Neuronal stem cell (in vitro differentiated cells): ENCODE data around the gene USP5.
"Not testable (repeated sequence)": the region's sequence is repeated elsewhere in the genome, so short reads cannot be mapped to it uniquely, and the experiment has no call there.

Source experiments
- DNase-seq: peaks from one replicate; pipeline ENCODE4 v3.0.0-alpha.2; 2013; ENCODE audit warnings: low spot score
- H2AFZ ChIP-seq: one replicate; pipeline ENCODE4 v1.6.1; 2013; ENCODE audit warnings: mild to moderate bottlenecking, low read length, inconsistent platforms
- H2AK5ac ChIP-seq: 2 replicates; pipeline ENCODE4 v1.6.1; 2013; ENCODE audit warnings: low read depth, mild to moderate bottlenecking, inconsistent platforms, low read length, moderate library complexity, mixed read lengths
- H2BK120ac ChIP-seq: 2 replicates; pipeline ENCODE4 v1.6.1; 2013; ENCODE audit warnings: low read depth, mild to moderate bottlenecking, inconsistent platforms, low read length, moderate library complexity, mixed read lengths
- H2BK12ac ChIP-seq: one replicate; pipeline ENCODE4 v1.6.1; 2013; ENCODE audit warnings: low read length, inconsistent platforms
- H2BK15ac ChIP-seq: 2 replicates; pipeline ENCODE4 v1.6.1; 2013; ENCODE audit warnings: mild to moderate bottlenecking, low read length, inconsistent platforms, mixed read lengths
- H2BK5ac ChIP-seq: one replicate; pipeline ENCODE4 v1.6.1; 2013; ENCODE audit warnings: inconsistent platforms, mild to moderate bottlenecking, low read length, moderate library complexity
- H3K14ac ChIP-seq: one replicate; pipeline ENCODE4 v1.6.1; 2013; ENCODE audit warnings: low read length, inconsistent platforms
- H3K18ac ChIP-seq: 2 replicates; pipeline ENCODE4 v1.6.1; 2013; ENCODE audit warnings: low read length, inconsistent platforms
- H3K23ac ChIP-seq: 2 replicates; pipeline ENCODE4 v1.6.1; 2013; ENCODE audit warnings: low read depth, mild to moderate bottlenecking, mixed read lengths, low read length, inconsistent platforms; ENCODE audit not compliant: poor library complexity
- H3K27ac ChIP-seq: replicated peaks from 3 replicates; pipeline ENCODE4 v1.5.1; 2013; ENCODE audit warnings: low read length, inconsistent platforms
- H3K27me3 ChIP-seq, 3 experiments: 2 replicates each; pipeline ENCODE4 v1.6.1; 2013; ENCODE audit warnings: low read length in 3 of 3, mild to moderate bottlenecking in 2 of 3, inconsistent platforms in 1 of 3, low read depth in 1 of 3, mixed read lengths in 1 of 3, moderate library complexity in 1 of 3; ENCODE audit not compliant: control insufficient read depth in 3 of 3, insufficient read depth in 3 of 3
- H3K36me3 ChIP-seq, 2 donors: replicated peaks in 1 of 2; 2 replicates each; pipeline ENCODE4 v1.6.1; 2013; ENCODE audit warnings: low read length in 2 of 2; ENCODE audit not compliant: control insufficient read depth in 2 of 2, insufficient read depth in 2 of 2
- H3K4ac ChIP-seq: 2 replicates; pipeline ENCODE4 v1.6.1; 2013; ENCODE audit warnings: inconsistent platforms, mild to moderate bottlenecking, low read length, moderate library complexity
- H3K4me1 ChIP-seq, 2 donors: 1 replicate in 1 of 2; 2 replicates in 1 of 2; pipeline ENCODE4 v1.6.1; 2013; ENCODE audit warnings: low read length in 2 of 2, low read depth in 1 of 2; ENCODE audit not compliant: control insufficient read depth in 2 of 2, insufficient read depth in 1 of 2
- H3K4me2 ChIP-seq: one replicate; pipeline ENCODE4 v1.6.1; 2013; ENCODE audit warnings: mild to moderate bottlenecking, low read length, inconsistent platforms; ENCODE audit not compliant: insufficient read depth, poor library complexity, severe bottlenecking
- H3K4me3 ChIP-seq, 2 donors: 2 replicates each; pipeline ENCODE4 v1.5.1; 2013; ENCODE audit warnings: low read length in 2 of 2, mild to moderate bottlenecking in 2 of 2, inconsistent platforms in 1 of 2, moderate library complexity in 1 of 2
- H3K79me1 ChIP-seq: one replicate; pipeline ENCODE4 v1.6.1; 2013; ENCODE audit warnings: low read depth, mild to moderate bottlenecking, inconsistent platforms, low read length, moderate library complexity
- H3K9ac ChIP-seq: one replicate; pipeline ENCODE4 v1.6.1; 2013; ENCODE audit warnings: mild to moderate bottlenecking, low read depth, low read length, inconsistent platforms; ENCODE audit not compliant: poor library complexity
- H3K9me3 ChIP-seq, 2 donors: replicated peaks in 1 of 2; 2 replicates each; pipeline versions ENCODE3 to v1.6.1; 2013; ENCODE audit warnings: low read length in 2 of 2, mild to moderate bottlenecking in 2 of 2, inconsistent platforms in 1 of 2, low read depth in 1 of 2, mixed read lengths in 1 of 2, moderate library complexity in 1 of 2; ENCODE audit not compliant: control insufficient read depth in 2 of 2, insufficient read depth in 1 of 2
- H4K8ac ChIP-seq: one replicate; pipeline ENCODE4 v1.6.1; 2013; ENCODE audit warnings: low read depth, mild to moderate bottlenecking, inconsistent platforms, low read length, moderate library complexity
- H4K91ac ChIP-seq: one replicate; pipeline ENCODE4 v1.6.1; 2013; ENCODE audit warnings: low read length, low read depth, mild to moderate bottlenecking, inconsistent platforms; ENCODE audit not compliant: poor library complexity
- WGBS, 2 donors: extraction: QIAGEN DNeasy Blood & Tissue Kit; methylation state at CpG; one replicate each; pipeline ENCODE4 v1.1.7; 2013; ENCODE audit warnings: missing lambda C conversion rate in 2 of 2, mixed read lengths in 1 of 2; ENCODE audit not compliant: insufficient read length in 2 of 2, insufficient replicate concordance in 1 of 2; ENCODE audit errors: extremely low coverage in 2 of 2; 5-methylcytosine and 5-hydroxymethylcytosine counted together

Gene USP5

DNA sequence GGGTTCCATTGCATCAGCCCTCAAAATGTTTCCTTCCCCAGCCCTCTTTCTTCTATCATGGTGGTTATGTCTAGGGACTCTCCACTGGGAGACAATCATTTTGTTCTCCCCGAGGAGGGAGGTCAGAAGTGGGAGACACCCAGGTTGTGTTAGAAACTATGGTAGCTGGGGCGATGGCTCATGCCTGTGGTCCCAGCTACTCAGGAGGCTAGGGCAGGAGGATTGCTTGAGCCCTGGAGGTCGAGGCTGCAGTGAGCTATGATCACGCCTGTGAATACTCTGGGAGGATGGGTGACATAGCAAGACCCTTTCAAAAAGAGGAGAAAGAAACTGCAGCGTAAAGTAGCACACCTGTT lies 39.7 kb downstream of the USP5 start:
- H2BK15ac ChIP-seq, result no peak overlapping the region
- no peaks in the 10 kb centered on the region for H3K27me3 ChIP-seq
- H3K4me2 ChIP-seq, result peak overlapping the region; percentile 73
- H3K79me1 ChIP-seq, result no peaks in the 10 kb centered on the region
- H2BK120ac ChIP-seq, result no peak overlapping the region
- DNase-seq, result no peak
- H3K36me3 ChIP-seq, result no peaks in the 10 kb centered on the region
- H4K8ac ChIP-seq, result no peak overlapping the region
- H3K23ac ChIP-seq, result no peak overlapping the region
- H3K14ac ChIP-seq, result no peak overlapping the region
- H3K4me1 ChIP-seq, result peaks cover 5 to 7% of the 10 kb centered on the region in 2 donors
- H3K9ac ChIP-seq, result no peak overlapping the region
- H3K9me3 ChIP-seq, result no peaks in the 10 kb centered on the region
- peak overlapping the region in 1 of 2 donors; percentile 78 for H3K4me3 ChIP-seq
- H4K91ac ChIP-seq, result no peak overlapping the region
- peak overlapping the region; percentile 95 for H2AFZ ChIP-seq
- no peak overlapping the region for H3K18ac ChIP-seq
- WGBS, 2 donors, result no CpG with 5 or more reads among the region's 5 CpGs
- H3K4ac ChIP-seq, result no peak overlapping the region
- peak overlapping the region; percentile 76 for H3K27ac ChIP-seq
- no peak overlapping the region for H2BK5ac ChIP-seq
- H2AK5ac ChIP-seq, result no peak overlapping the region
- no peak overlapping the region for H2BK12ac ChIP-seq

- not testable (repeated sequence) for H2AFZ ChIP-seq, H3K4ac ChIP-seq, H2AK5ac ChIP-seq, H3K18ac ChIP-seq, H2BK5ac ChIP-seq, H2BK120ac ChIP-seq, H3K4me1 ChIP-seq, H2BK15ac ChIP-seq, H3K9me3 ChIP-seq, H3K14ac ChIP-seq, H3K4me2 ChIP-seq, H4K8ac ChIP-seq, H3K23ac ChIP-seq, H3K27me3 ChIP-seq, DNase-seq, H4K91ac ChIP-seq, H2BK12ac ChIP-seq, H3K27ac ChIP-seq, H3K36me3 ChIP-seq, H3K9ac ChIP-seq, H3K79me1 ChIP-seq
- peak overlapping the region in 1 of 2 donors; percentile 22 for H3K4me3 ChIP-seq
- WGBS, 2 donors, result no CpG with 5 or more reads among the region's 3 CpGs
Measured at GRCh38 chr12:6892683-6893082, 40.7 kb downstream of the USP5 start.

GRCh38 chr12:6894321-6894720 lies 42.4 kb downstream of the USP5 start:
- no CpG with 5 or more reads among the region's 3 CpGs for WGBS, 2 donors
- no peak overlapping the region for H2BK15ac ChIP-seq

DNA sequence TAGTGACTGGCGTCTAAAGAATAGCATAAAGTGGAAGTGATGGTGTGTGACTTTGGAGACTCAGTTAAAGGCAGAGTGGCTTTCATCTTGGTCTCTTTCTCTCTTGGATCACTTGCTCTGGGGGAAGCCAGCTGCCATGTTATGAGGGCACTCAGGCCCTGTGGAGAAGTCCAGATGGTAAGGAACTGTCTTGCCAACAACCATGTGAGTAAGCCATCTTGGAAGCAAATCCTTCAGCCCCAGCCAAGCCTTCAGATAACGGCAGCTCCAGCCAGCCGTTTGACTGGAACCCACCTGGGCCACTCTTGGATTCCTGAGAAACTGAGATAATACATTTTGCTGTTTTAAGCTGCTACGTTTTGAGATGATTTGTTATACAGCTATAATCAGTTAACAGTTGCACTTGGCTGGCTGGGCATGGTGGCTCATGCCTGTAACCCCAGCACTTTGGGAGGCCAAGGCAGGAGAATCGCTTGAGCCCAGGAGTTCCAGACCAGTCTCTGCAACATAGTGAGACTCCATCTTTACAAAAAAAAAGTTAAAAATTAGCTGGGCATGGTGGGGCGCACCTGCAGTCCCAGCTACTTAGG lies 45.0 kb downstream of the USP5 start:
- Histone ChIP-seq H4K91ac (no peak overlapping the region), H3K27me3 (no peaks in the 10 kb centered on the region), H3K23ac (no peak overlapping the region), H2BK12ac (no peak overlapping the region), H3K9me3 (no peaks in the 10 kb centered on the region), H3K4me2 (no peak overlapping the region), H2BK5ac (no peak overlapping the region), H3K18ac (no peak overlapping the region), H2BK120ac (no peak overlapping the region), H2AFZ (no peak overlapping the region), H3K9ac (peak overlapping the region; percentile 12), H3K4me3 (no peak overlapping the region), H3K14ac (no peak overlapping the region), H3K4ac (no peak overlapping the region), H4K8ac (no peak overlapping the region), H2AK5ac (no peak overlapping the region), H3K79me1 (no peaks in the 10 kb centered on the region), H3K4me1 (peaks cover 0 to 2% of the 10 kb centered on the region in 2 donors), H3K27ac (no peak overlapping the region), H2BK15ac (no peak overlapping the region), H3K36me3 (no peaks in the 10 kb centered on the region)
- DNase-seq, result no peak
- WGBS, 2 donors, result no CpG with 5 or more reads among the region's 6 CpGs

More at GRCh38 chr12:6894321-6894720, 42.4 kb downstream of the USP5 start:
- no peak overlapping the region for H2AK5ac ChIP-seq
- H3K27ac ChIP-seq, result no peak overlapping the region
- H3K27me3 ChIP-seq, result no peaks in the 10 kb centered on the region
- no peak overlapping the region for H3K4me2 ChIP-seq
- no peak overlapping the region for H2BK120ac ChIP-seq
- no peak overlapping the region for H4K8ac ChIP-seq
- no peak overlapping the region for H3K4ac ChIP-seq
- H3K36me3 ChIP-seq, result no peaks in the 10 kb centered on the region
- no peak overlapping the region for H2BK5ac ChIP-seq
- H3K18ac ChIP-seq, result no peak overlapping the region
- peaks cover 4 to 5% of the 10 kb centered on the region in 2 donors for H3K4me1 ChIP-seq
- H3K4me3 ChIP-seq, result no peak overlapping the region
- H3K9me3 ChIP-seq, result no peaks in the 10 kb centered on the region
- H3K14ac ChIP-seq, result no peak overlapping the region
- no peak overlapping the region for H3K9ac ChIP-seq
- no peaks in the 10 kb centered on the region for H3K79me1 ChIP-seq
- no peak overlapping the region for H2BK12ac ChIP-seq
- H4K91ac ChIP-seq, result no peak overlapping the region
- no peak overlapping the region for H3K23ac ChIP-seq
- no peak overlapping the region for H2AFZ ChIP-seq
- DNase-seq, result no peak
